Midbrain (tissue), 1 donor: ENCODE measurements around the gene KRT27.

Source experiments
- DNase-seq: peaks from one replicate; lab custom pipeline; 2025; lab: John Stamatoyannopoulos, UW

Gene KRT27

GRCh38 chr17:40809721-40810421 is 27.5 kb upstream of the KRT27 start:
- no peak for DNase-seq

GRCh38 chr17:40806131-40806530 is 23.8 kb upstream of the KRT27 start:
- DNase-seq = no peak

GRCh38 chr17:40803617-40804082 is 21.3 kb upstream of the KRT27 start:
- DNase-seq = peak; percentile 41

- DNase-seq = no peak
Measured at GRCh38 chr17:40801157-40801556, 18.8 kb upstream of the KRT27 start.

- no peak for DNase-seq
Measured at GRCh38 chr17:40800381-40800780, 18.0 kb upstream of the KRT27 start.

GRCh38 chr17:40799859-40800258 is 17.5 kb upstream of the KRT27 start, which contains the start of gene KRT28:
Gene KRT28 (minus strand): TSS chr17:40799959. CDS start chr17:40799893, 66 bp downstream.
- DNase-seq = no peak

GRCh38 chr17:40796846-40797245 is 14.5 kb upstream of the KRT27 start:
- no peak for DNase-seq

GRCh38 chr17:40795019-40795667 is 12.8 kb upstream of the KRT27 start:
- DNase-seq = no peak

- DNase-seq = no peak
Measured at GRCh38 chr17:40794466-40794865, 12.1 kb upstream of the KRT27 start.

- DNase-seq = no peak
Measured at GRCh38 chr17:40793832-40794231, 11.5 kb upstream of the KRT27 start.

GRCh38 chr17:40791787-40792436 is 9.6 kb upstream of the KRT27 start:
- DNase-seq = no peak

- DNase-seq = no peak
Measured at GRCh38 chr17:40791111-40791510, 8.8 kb upstream of the KRT27 start.

- no peak for DNase-seq
Measured at GRCh38 chr17:40779181-40779909, 3.0 kb downstream of the KRT27 start.

- DNase-seq = no peak
Measured at GRCh38 chr17:40778461-40778860, 3.9 kb downstream of the KRT27 start.

- no peak for DNase-seq
Measured at GRCh38 chr17:40777971-40778370, 4.4 kb downstream of the KRT27 start.

- no peak for DNase-seq
Measured at GRCh38 chr17:40777459-40777858, 4.9 kb downstream of the KRT27 start.

GRCh38 chr17:40775945-40776344 is 6.4 kb downstream of the KRT27 start:
- DNase-seq = no peak

- DNase-seq = no peak
Measured at GRCh38 chr17:40772101-40772500, 10.2 kb downstream of the KRT27 start, which contains the start of gene KRT26. Gene KRT26 (minus strand): TSS chr17:40772201. CDS start chr17:40772113, 88 bp downstream.

- no peak for DNase-seq
Measured at GRCh38 chr17:40765657-40766056, 16.7 kb downstream of the KRT27 start.

- DNase-seq = no peak
Measured at GRCh38 chr17:40763752-40764151, 18.6 kb downstream of the KRT27 start.

GRCh38 chr17:40760105-40761016 is 22.0 kb downstream of the KRT27 start:
- no peak for DNase-seq
